Chondrocyte (in vitro differentiated cells): ENCODE measurements around the gene DYNC1I1. TPM values are rescaled to one million over a fixed set of nuclear protein-coding genes. Genes with fewer than 3 reads are reported as not detected.

ENCODE experiments used
- DNase-seq: peaks from one replicate; pipeline ENCODE4 v3.0.0; 2021; ENCODE audit warnings: mixed read lengths, low spot score
- H3K27ac Mint-ChIP-seq: one replicate; pipeline ENCODE4 v1.8.0; 2021; ENCODE audit warnings: mild to moderate bottlenecking, moderate library complexity, mixed read lengths; ENCODE audit not compliant: unreplicated experiment
- H3K27me3 Mint-ChIP-seq: 2 replicates; pipeline ENCODE4 v1.8.0; 2021; ENCODE audit warnings: low read depth, mixed read lengths
- H3K36me3 Mint-ChIP-seq: 2 replicates; pipeline ENCODE4 v1.8.0; 2021; ENCODE audit warnings: low read depth, mixed read lengths
- H3K4me1 Mint-ChIP-seq: 2 replicates; pipeline ENCODE4 v1.8.0; 2021; ENCODE audit warnings: low read depth, mild to moderate bottlenecking, mixed read lengths
- H3K4me3 Mint-ChIP-seq: one replicate; pipeline ENCODE4 v1.8.0; 2021; ENCODE audit warnings: mild to moderate bottlenecking, moderate library complexity, mixed read lengths; ENCODE audit not compliant: unreplicated experiment
- H3K9me3 Mint-ChIP-seq: 2 replicates; pipeline ENCODE4 v1.8.0; 2021; ENCODE audit warnings: low read depth, mixed read lengths
- CTCF ChIP-seq: fragments of 200-600 bp; sonication (generic); IDR thresholded peaks from 2 replicates; pipeline ENCODE4 v1.5.0; 2021; ENCODE audit warnings: antibody characterized with exemption, mild to moderate bottlenecking, moderate library complexity
- total RNA-seq: library from RNA; stranded (reverse); gene quantifications from 3 replicates; pipeline ENCODE4 v1.2.1, GENCODE V29; 2021

Gene DYNC1I1
- total RNA-seq, 1 donor from 2014 or later: 17.4 TPM

DNA sequence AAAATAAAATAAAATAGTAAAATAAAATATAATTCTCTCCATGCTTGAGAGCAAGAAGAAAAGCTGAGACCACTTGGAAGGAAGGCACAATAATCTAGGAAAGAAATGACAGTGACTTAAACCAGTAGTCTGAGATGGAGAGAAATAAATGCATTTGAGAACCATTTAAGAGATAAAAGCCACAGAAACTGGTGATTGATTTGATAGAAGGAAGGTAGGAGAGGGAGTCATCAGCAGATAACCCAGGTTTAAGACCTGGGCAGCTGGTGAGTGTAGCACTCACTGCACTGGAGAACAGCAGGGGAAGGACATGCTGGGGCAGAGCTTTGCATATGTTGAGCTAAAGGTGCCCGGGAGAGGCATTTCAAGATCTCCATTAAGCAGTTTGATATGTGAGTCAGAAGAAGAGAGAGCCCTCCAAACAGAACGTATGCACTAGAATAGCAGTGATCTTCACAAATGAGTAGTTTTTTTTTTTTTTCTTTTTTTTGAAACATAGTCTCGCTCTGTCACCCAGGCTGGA is 268.0 kb downstream of the DYNC1I1 start:
- H3K9me3 Mint-ChIP-seq: no peaks in the 10 kb centered on the region
- H3K4me1 Mint-ChIP-seq: no peaks in the 10 kb centered on the region
- no peaks in the 10 kb centered on the region for H3K27me3 Mint-ChIP-seq
- TF ChIP-seq CTCF: no peak
- H3K27ac Mint-ChIP-seq: no peak overlapping the region
- H3K36me3 Mint-ChIP-seq: peaks cover 23% of the 10 kb centered on the region
- no peak overlapping the region for H3K4me3 Mint-ChIP-seq
- no peak for DNase-seq

DNA sequence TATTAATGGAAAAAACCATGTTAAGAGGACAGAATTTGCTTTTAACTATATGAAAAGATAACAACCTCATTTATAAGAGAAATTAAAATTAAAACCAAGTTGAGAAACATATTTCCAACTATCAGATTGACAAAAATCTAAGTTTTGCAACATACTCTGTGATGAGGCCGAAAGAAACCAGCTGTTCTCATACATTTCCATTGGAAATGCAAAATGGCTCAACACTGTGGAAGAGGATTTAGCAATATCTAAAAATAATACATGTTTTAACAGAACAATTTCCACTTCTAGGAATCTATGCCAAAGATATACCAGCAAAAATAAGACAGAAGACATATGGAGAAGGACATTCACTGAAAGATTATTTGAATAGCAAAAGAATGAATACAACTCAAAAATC is 268.8 kb downstream of the DYNC1I1 start:
- no peak for DNase-seq

DNA sequence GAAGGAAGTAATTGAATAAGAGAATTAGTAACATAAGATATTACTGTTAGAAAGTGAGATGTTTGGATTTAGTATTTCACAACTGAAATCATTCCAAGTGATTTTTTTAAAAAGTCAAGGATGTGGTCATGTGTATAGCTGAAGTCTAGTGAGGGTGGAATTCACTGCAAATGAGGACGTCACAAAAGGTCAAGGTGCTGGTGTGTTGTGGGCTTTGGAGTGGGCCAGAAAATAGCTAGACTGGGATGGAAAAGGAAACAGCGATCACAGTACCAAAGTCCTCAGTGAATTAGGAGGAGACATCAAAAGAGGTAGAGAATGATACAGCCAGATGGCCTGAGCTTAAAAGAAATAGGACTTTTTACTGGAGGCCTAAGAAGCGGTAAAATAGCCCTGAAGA is 272.8 kb downstream of the DYNC1I1 start:
- Mint-ChIP-seq H3K27ac (no peak overlapping the region), H3K4me1 (no peaks in the 10 kb centered on the region), H3K9me3 (no peaks in the 10 kb centered on the region), H3K36me3 (peaks cover 4% of the 10 kb centered on the region), H3K4me3 (no peak overlapping the region), H3K27me3 (no peaks in the 10 kb centered on the region)
- DNase-seq: no peak
- TF ChIP-seq CTCF: no peak

More for the DNA sequence above, 268.8 kb downstream of the DYNC1I1 start:
- H3K27me3 Mint-ChIP-seq: no peaks in the 10 kb centered on the region
- TF ChIP-seq CTCF: no peak
- no peaks in the 10 kb centered on the region for H3K4me1 Mint-ChIP-seq
- peaks cover 14% of the 10 kb centered on the region for H3K36me3 Mint-ChIP-seq
- no peak overlapping the region for H3K27ac Mint-ChIP-seq
- no peak overlapping the region for H3K4me3 Mint-ChIP-seq
- no peaks in the 10 kb centered on the region for H3K9me3 Mint-ChIP-seq

DNA sequence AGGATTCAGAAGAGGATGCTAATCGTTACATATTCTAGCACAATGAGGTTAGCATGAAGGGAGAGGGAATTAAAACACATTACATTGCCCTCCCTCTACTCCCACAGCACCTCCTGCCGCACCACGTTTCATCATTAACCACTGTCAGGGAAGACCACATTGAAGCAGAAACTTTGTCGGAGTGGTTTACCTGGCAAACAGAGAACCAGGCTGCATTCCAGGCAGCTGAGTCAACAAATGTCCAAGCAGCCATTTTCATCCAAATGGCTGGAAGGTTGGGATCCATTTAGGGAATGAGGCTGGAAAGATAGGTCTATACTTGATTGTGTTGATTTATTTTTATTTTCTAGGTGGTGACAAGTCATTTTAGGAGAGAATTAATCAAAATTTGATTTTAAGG is 273.6 kb downstream of the DYNC1I1 start:
- H3K4me3 Mint-ChIP-seq: no peak overlapping the region
- peaks cover 4% of the 10 kb centered on the region for H3K4me1 Mint-ChIP-seq
- H3K27me3 Mint-ChIP-seq: no peaks in the 10 kb centered on the region
- peaks cover under 1% of the 10 kb centered on the region for H3K36me3 Mint-ChIP-seq
- no peak for DNase-seq
- no peaks in the 10 kb centered on the region for H3K9me3 Mint-ChIP-seq
- H3K27ac Mint-ChIP-seq: no peak overlapping the region
- no peak for TF ChIP-seq CTCF

DNA sequence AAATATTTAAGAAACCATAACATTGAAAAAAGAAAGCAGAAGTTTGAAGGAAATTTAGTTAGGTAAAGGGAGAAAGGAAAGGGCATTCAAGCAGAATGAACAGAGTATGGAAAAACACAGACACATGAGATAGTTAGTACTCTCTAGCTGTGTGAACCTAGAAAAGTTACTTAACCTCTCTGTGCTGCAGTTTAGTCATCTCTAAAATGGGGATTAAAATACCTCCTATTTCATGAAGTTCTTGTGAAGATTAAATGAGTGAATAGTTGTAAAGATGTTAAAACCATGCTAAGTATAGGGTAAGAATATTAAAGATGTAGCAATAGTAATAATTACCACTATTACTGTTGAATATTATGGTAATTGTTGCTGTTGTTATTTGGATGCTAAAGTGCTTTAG is 279.9 kb downstream of the DYNC1I1 start:
- no peaks in the 10 kb centered on the region for H3K27me3 Mint-ChIP-seq
- H3K36me3 Mint-ChIP-seq: peaks cover 8% of the 10 kb centered on the region
- H3K27ac Mint-ChIP-seq: no peak overlapping the region
- no peak for DNase-seq
- no peak overlapping the region for H3K4me3 Mint-ChIP-seq
- H3K4me1 Mint-ChIP-seq: peaks cover 5% of the 10 kb centered on the region
- no peak for TF ChIP-seq CTCF
- no peaks in the 10 kb centered on the region for H3K9me3 Mint-ChIP-seq
